T-helper 1 cell treated with Interleukin-12 subunit alpha and Interleukin-12 subunit beta and Interleukin-4 antibody, amounts not matched to agents 30 μg/mL and 1 μg/mL, for 36 hours (primary cell): ENCODE measurements around the gene PEDS1.

ENCODE experiments used
- H3K27ac Mint-ChIP-seq: one replicate; pipeline ENCODE4 v1.8.0; 2021; ENCODE audit warnings: mild to moderate bottlenecking, mixed read lengths
- H3K27me3 Mint-ChIP-seq: one replicate; pipeline ENCODE4 v1.8.0; 2021; ENCODE audit warnings: low read depth, mixed read lengths
- H3K36me3 Mint-ChIP-seq: one replicate; pipeline ENCODE4 v1.8.0; 2021; ENCODE audit warnings: low read depth, mixed read lengths
- H3K4me1 Mint-ChIP-seq: one replicate; pipeline ENCODE4 v1.8.0; 2021; ENCODE audit warnings: low read depth, mixed read lengths
- H3K4me3 Mint-ChIP-seq: one replicate; pipeline ENCODE4 v1.8.0; 2021; ENCODE audit warnings: mild to moderate bottlenecking, moderate library complexity, mixed read lengths
- H3K9me3 Mint-ChIP-seq: one replicate; pipeline ENCODE4 v1.8.0; 2021; ENCODE audit warnings: mixed read lengths

Gene PEDS1

GRCh38 chr20:50125279-50125678 is 28.2 kb downstream of the PEDS1 start:
- no peak overlapping the region for H3K4me3 Mint-ChIP-seq
- peaks cover 58% of the 10 kb centered on the region for H3K36me3 Mint-ChIP-seq
- no peak overlapping the region for H3K27ac Mint-ChIP-seq
- no peaks in the 10 kb centered on the region for H3K27me3 Mint-ChIP-seq
- H3K9me3 Mint-ChIP-seq, result no peaks in the 10 kb centered on the region
- H3K4me1 Mint-ChIP-seq, result peaks cover 6% of the 10 kb centered on the region

- Mint-ChIP-seq H3K27me3 (no peaks in the 10 kb centered on the region), H3K4me1 (peaks cover 5% of the 10 kb centered on the region), H3K9me3 (no peaks in the 10 kb centered on the region), H3K27ac (no peak overlapping the region), H3K4me3 (no peak overlapping the region), H3K36me3 (peaks cover 53% of the 10 kb centered on the region)
Observed at GRCh38 chr20:50124496-50124895, 29.0 kb downstream of the PEDS1 start.

GRCh38 chr20:50123418-50123817 is 30.1 kb downstream of the PEDS1 start:
- Mint-ChIP-seq H3K36me3 (peaks cover 47% of the 10 kb centered on the region), H3K4me1 (peaks cover 6% of the 10 kb centered on the region), H3K27me3 (no peaks in the 10 kb centered on the region), H3K9me3 (no peaks in the 10 kb centered on the region), H3K4me3 (no peak overlapping the region), H3K27ac (no peak overlapping the region)

GRCh38 chr20:50122763-50123162 is 30.8 kb downstream of the PEDS1 start:
- no peaks in the 10 kb centered on the region for H3K9me3 Mint-ChIP-seq
- no peaks in the 10 kb centered on the region for H3K27me3 Mint-ChIP-seq
- H3K27ac Mint-ChIP-seq, result no peak overlapping the region
- H3K4me3 Mint-ChIP-seq, result no peak overlapping the region
- H3K36me3 Mint-ChIP-seq, result peaks cover 42% of the 10 kb centered on the region
- H3K4me1 Mint-ChIP-seq, result peaks cover 6% of the 10 kb centered on the region

- H3K4me3 Mint-ChIP-seq, result no peak overlapping the region
- peaks cover 8% of the 10 kb centered on the region for H3K4me1 Mint-ChIP-seq
- no peaks in the 10 kb centered on the region for H3K27me3 Mint-ChIP-seq
- no peak overlapping the region for H3K27ac Mint-ChIP-seq
- H3K9me3 Mint-ChIP-seq, result no peaks in the 10 kb centered on the region
- peaks cover 35% of the 10 kb centered on the region for H3K36me3 Mint-ChIP-seq
Observed at GRCh38 chr20:50121858-50122271, 31.7 kb downstream of the PEDS1 start.

- Mint-ChIP-seq H3K27ac (no peak overlapping the region), H3K36me3 (peaks cover 31% of the 10 kb centered on the region), H3K4me1 (peaks cover 8% of the 10 kb centered on the region), H3K27me3 (no peaks in the 10 kb centered on the region), H3K4me3 (no peak overlapping the region), H3K9me3 (no peaks in the 10 kb centered on the region)
Observed at GRCh38 chr20:50120935-50121693, 32.4 kb downstream of the PEDS1 start.

DNA sequence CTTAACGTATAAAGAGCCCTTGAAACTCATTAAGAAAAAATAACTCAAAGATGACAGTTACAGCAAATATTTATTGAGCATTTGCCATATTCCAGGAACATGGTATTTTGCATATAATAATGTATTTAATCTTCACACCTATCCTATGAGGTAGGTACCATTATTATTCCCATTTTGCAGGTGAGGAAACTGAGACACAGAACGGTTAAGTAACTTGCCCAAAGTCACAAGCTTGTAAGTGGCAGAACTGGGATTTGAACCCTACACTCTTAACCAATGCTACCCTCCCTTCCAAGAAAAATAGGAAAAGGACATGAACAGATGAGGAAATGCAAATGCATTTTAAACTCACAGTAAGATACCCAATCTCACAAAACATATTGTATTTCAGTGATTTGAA is 35.3 kb downstream of the PEDS1 start:
- Mint-ChIP-seq H3K4me3 (no peak overlapping the region), H3K27ac (no peak overlapping the region), H3K27me3 (no peaks in the 10 kb centered on the region), H3K9me3 (no peaks in the 10 kb centered on the region), H3K36me3 (peaks cover 7% of the 10 kb centered on the region), H3K4me1 (peaks cover 30% of the 10 kb centered on the region)

DNA sequence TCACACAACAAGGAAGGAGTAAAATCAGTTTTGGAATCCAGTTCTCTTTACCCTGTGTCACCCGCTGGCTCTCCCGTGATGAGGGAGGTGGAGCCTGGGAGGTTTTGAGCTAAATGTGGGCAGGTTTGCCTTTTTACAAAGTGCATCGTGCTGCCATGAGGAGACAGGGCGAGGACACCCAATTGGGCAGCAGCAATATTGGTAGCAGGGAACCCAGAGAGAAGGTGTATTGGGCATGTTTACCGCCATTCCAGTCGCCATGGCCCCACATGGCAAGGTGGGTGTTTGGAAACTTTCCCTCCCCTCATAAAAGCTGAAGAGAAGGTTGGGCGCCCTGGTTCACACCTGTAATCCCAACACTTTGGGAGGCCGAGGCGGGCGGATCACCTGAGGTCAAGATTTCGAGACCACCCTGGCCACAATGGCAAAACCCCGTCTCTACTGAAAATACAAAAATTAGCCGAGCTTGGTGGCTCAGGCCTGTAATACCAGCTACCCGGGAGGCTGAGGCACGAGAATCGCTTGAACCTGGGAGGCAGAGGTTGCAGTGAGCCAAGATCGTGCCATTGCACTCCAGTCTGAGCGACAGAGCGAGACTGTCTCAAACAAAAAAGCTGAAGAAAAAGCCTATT is 37.0 kb downstream of the PEDS1 start:
- peak overlapping the region; percentile 90 for H3K4me3 Mint-ChIP-seq
- H3K9me3 Mint-ChIP-seq, result no peaks in the 10 kb centered on the region
- H3K4me1 Mint-ChIP-seq, result peaks cover 42% of the 10 kb centered on the region
- H3K27ac Mint-ChIP-seq, result peak overlapping the region; percentile 92
- H3K27me3 Mint-ChIP-seq, result no peaks in the 10 kb centered on the region
- H3K36me3 Mint-ChIP-seq, result peaks cover 10% of the 10 kb centered on the region

DNA sequence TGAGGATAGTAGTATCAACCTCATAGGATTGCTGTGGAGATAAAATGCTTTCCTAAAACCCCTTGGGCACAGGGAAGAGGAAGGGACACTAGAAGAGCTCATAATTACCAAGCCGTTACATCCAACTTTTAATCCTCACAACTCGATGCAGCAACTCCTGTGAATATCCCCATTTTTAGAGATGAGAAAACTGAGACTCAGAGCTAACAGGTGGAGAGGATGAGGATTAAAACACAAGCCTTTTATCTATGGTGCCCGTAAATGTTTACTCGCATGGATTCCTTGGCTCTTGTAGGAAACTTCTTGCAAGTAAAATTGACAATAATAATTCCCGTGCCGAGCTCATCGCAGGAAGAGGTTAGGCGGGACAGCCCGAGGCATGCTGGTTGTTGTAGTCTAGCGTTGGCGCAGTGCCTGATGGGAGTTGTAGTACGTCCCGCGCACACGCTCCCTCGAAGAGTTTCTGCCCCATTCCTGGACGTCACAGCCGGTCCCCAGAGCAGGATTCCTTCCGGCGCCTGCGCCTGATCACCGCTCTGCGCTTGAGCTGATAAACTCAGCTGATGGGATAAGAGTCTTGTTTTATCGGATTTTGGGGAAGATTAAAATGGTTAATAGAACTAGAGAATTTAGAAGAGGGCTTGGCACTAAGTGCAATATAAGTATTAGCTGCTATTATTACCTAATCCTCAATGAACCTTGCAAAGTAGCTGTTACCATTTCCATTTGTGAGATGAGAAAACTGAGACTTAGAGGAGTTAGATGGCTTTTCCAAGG is 37.7 kb downstream of the PEDS1 start:
- Mint-ChIP-seq H3K27me3 (no peaks in the 10 kb centered on the region), H3K4me3 (peak overlapping the region; percentile 90), H3K36me3 (peaks cover 10% of the 10 kb centered on the region), H3K4me1 (peaks cover 49% of the 10 kb centered on the region), H3K9me3 (no peaks in the 10 kb centered on the region), H3K27ac (peak overlapping the region; percentile 92)

DNA sequence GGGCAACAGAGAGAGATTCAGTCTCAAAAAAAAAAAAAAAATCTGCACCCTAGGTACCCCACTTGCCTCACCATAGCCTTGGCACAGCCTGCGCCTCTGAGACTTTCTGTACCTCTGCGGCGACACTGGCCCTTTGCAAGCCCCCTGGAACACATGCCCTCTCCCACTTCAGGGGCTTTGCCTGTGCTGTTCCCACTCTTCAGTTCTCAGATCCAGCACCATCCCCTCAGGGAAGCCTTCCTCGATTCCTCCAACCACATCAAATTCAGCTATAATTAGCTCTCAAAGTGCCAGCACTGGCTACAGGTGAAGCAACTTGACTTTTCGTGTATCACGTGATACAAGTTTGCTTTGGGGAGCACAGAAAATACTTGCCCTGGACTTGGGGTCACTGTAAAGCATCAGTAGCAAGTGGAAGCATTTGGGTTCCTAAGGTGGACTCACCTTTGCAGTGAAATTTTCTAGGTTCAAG is 38.4 kb downstream of the PEDS1 start:
- Mint-ChIP-seq H3K4me3 (peak overlapping the region; percentile 90), H3K27me3 (no peaks in the 10 kb centered on the region), H3K9me3 (no peaks in the 10 kb centered on the region), H3K27ac (peak overlapping the region; percentile 64), H3K36me3 (peaks cover 10% of the 10 kb centered on the region), H3K4me1 (peaks cover 56% of the 10 kb centered on the region)

- Mint-ChIP-seq H3K27ac (peak overlapping the region; percentile 93), H3K27me3 (no peaks in the 10 kb centered on the region), H3K4me1 (peaks cover 65% of the 10 kb centered on the region), H3K9me3 (no peaks in the 10 kb centered on the region), H3K4me3 (peak overlapping the region; percentile 88), H3K36me3 (peaks cover 10% of the 10 kb centered on the region)
Observed at GRCh38 chr20:50113420-50114224, 39.9 kb downstream of the PEDS1 start.

DNA sequence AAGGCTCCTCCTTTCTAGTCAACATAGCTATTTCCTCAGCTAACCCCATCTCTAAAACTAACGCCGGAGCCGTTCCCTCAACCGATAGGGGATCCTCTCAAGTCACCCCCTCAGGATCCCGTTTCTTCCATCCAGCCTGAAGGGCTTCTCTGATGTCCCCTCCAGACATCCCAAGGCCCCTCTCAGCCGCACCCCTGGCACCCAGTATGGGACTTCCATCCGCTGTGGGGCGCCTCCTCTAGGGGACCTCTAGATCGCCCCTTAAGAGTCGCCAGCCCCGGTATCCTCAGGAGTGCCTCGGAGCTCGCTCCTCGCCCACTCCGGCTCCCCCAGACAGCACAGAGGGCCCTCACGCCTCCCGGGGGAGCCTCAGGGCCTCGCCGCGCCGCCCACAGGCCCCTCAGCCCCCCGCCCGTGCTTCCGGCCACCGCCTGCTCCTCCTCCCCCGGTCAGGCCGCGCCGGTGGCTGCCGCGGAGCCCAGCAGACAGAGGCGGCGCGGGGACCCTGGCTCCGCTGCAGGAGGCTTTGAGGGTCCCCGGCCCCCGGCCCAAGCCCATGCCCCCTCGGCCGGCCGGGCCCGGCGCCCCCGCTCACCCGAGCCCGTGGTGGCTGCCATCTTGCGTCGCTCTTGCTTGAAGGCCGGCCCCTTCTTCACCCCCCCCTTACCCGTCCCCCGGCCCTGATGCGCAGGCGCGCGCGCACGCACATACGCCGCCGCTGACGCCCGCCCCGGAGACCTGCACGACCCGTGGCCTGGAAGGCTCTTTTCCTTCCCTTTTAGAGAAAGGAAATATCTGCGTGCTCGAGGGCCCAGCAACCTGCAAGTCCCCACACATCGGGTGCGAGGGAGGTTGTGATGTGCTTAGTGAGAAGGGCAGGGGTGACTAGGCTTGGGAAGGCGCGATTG is 40.8 kb downstream of the PEDS1 start, which contains the start of gene UBE2V1:
TSS of gene UBE2V1 (minus strand) at position 639 of the 908 bp plus-strand sequence. CDS start at position 617, 22 bp downstream.
- peak within 1 kb of the TSS; percentile 99 for H3K4me3 Mint-ChIP-seq
- H3K4me1 Mint-ChIP-seq, result peaks cover 72% of the 10 kb centered on the region
- H3K9me3 Mint-ChIP-seq, result no peaks in the 10 kb centered on the region
- no peaks in the 10 kb centered on the region for H3K27me3 Mint-ChIP-seq
- peak within 1 kb of the TSS; percentile 97 for H3K27ac Mint-ChIP-seq
- H3K36me3 Mint-ChIP-seq, result peaks cover 15% of the 10 kb centered on the region

- H3K27ac Mint-ChIP-seq, result peak overlapping the region; percentile 97
Observed at GRCh38 chr20:50111829-50112495, 41.6 kb downstream of the PEDS1 start.

More at GRCh38 chr20:50111829-50112495, 41.6 kb downstream of the PEDS1 start:
- H3K4me3 Mint-ChIP-seq, result peak overlapping the region; percentile 99
- H3K36me3 Mint-ChIP-seq, result peaks cover 20% of the 10 kb centered on the region
- H3K27me3 Mint-ChIP-seq, result no peaks in the 10 kb centered on the region
- peaks cover 76% of the 10 kb centered on the region for H3K4me1 Mint-ChIP-seq
- no peaks in the 10 kb centered on the region for H3K9me3 Mint-ChIP-seq
